H1 (cell line): ENCODE results near the gene PFN3. TPM values are rescaled to one million over a fixed set of nuclear protein-coding genes. Genes with fewer than 3 reads are reported as not detected.

ENCODE experiments used
- CTCF ChIA-PET: fragments of 300-600 bp; sonication (Branson Sonifier 250); formaldehyde crosslinking; loops from one replicate; lab custom pipeline; 2021; ENCODE audit not compliant: partially characterized antibody; lab: Charles Lee
- POLR2A ChIA-PET: fragments of 300-600 bp; sonication (Branson Sonifier 250); formaldehyde crosslinking; loops from one replicate; lab custom pipeline; 2021; ENCODE audit warnings: inconsistent platforms; ENCODE audit not compliant: partially characterized antibody; lab: Charles Lee
- DNase-seq, 2 experiments: peaks; one replicate each; pipeline versions ENCODE4 v3.0.0 to v3.0.0-alpha.2; 2010 to 2022; ENCODE audit warnings: low spot score in 2 of 2, low read depth in 1 of 2, mixed read lengths in 1 of 2
- FAIRE-seq: peaks from 2 replicates; lab custom pipeline; 2011; peaks lifted over from hg19 to GRCh38; lab: Jason Lieb, UNC
- H2AFZ ChIP-seq: 2 replicates; pipeline ENCODE4 v1.8.1; 2012; ENCODE audit warnings: low read length, inconsistent platforms
- H2AK5ac ChIP-seq: 2 replicates; pipeline ENCODE4 v1.6.1; 2013; ENCODE audit warnings: low read depth, low read length
- H2BK120ac ChIP-seq: replicated peaks from 2 replicates; pipeline ENCODE3; 2013; ENCODE audit warnings: low read depth, low read length, inconsistent platforms
- H2BK12ac ChIP-seq: 2 replicates; pipeline ENCODE4 v1.6.1; 2013; ENCODE audit warnings: low read depth, low read length
- H2BK15ac ChIP-seq: 2 replicates; pipeline ENCODE4 v1.6.1; 2013; ENCODE audit warnings: low read length
- H2BK20ac ChIP-seq: 2 replicates; pipeline ENCODE4 v1.6.1; 2013; ENCODE audit warnings: low read length
- H2BK5ac ChIP-seq: 2 replicates; pipeline ENCODE4 v1.6.1; 2013; ENCODE audit warnings: low read depth, low read length
- H3K14ac ChIP-seq: 2 replicates; pipeline ENCODE4 v1.6.1; 2013; ENCODE audit warnings: inconsistent platforms; ENCODE audit not compliant: insufficient read length
- H3K18ac ChIP-seq: 2 replicates; pipeline ENCODE4 v1.6.1; 2013; ENCODE audit warnings: low read length; ENCODE audit errors: extremely low read depth
- H3K23ac ChIP-seq: 2 replicates; pipeline ENCODE4 v1.6.1; 2013; ENCODE audit warnings: inconsistent platforms; ENCODE audit not compliant: insufficient read length
- H3K23me2 ChIP-seq: 2 replicates; pipeline ENCODE4 v1.6.1; 2013; ENCODE audit warnings: low read depth, low read length
- H3K27ac ChIP-seq: 2 replicates; pipeline ENCODE4 v1.6.1; 2011; ENCODE audit warnings: low read depth, low read length, inconsistent platforms
- H3K27me3 ChIP-seq, 4 experiments: replicated peaks in 1 of 4; 1 replicate in 1 of 4; 2 replicates in 3 of 4; pipeline versions ENCODE4 v1.6.1 to v1.8.1; 2011 to 2013; ENCODE audit warnings: low read length in 3 of 4, mild to moderate bottlenecking in 3 of 4, inconsistent platforms in 2 of 4, mixed read lengths in 2 of 4, moderate library complexity in 1 of 4; ENCODE audit not compliant: control insufficient read depth in 3 of 4, insufficient read depth in 3 of 4; ENCODE audit errors: extremely low read depth in 1 of 4
- H3K36me3 ChIP-seq, 4 experiments: 2 replicates each; pipeline versions ENCODE4 v1.6.1 to v1.8.1; 2011 to 2013; ENCODE audit warnings: mild to moderate bottlenecking in 4 of 4, low read length in 3 of 4, moderate library complexity in 2 of 4, control low read depth in 1 of 4, inconsistent platforms in 1 of 4; ENCODE audit not compliant: insufficient read depth in 4 of 4, control insufficient read depth in 2 of 4
- H3K4ac ChIP-seq: replicated peaks from 2 replicates; pipeline ENCODE3; 2013; ENCODE audit warnings: low read length, low read depth, mixed read lengths, inconsistent platforms; ENCODE audit not compliant: insufficient read length
- H3K4me1 ChIP-seq, 4 experiments: replicated peaks in 1 of 4; 1 replicate in 1 of 4; 2 replicates in 3 of 4; pipeline versions ENCODE4 v1.6.1 to v1.8.1; 2011 to 2013; ENCODE audit warnings: low read length in 3 of 4, inconsistent platforms in 2 of 4, mixed read lengths in 1 of 4; ENCODE audit not compliant: insufficient read depth in 4 of 4, control insufficient read depth in 3 of 4
- H3K4me2 ChIP-seq, 2 experiments: 2 replicates each; pipeline versions ENCODE4 v1.6.1 to v1.8.1; 2011 to 2013; ENCODE audit warnings: low read depth in 2 of 2, low read length in 2 of 2, control low read depth in 1 of 2, inconsistent platforms in 1 of 2, mild to moderate bottlenecking in 1 of 2; ENCODE audit not compliant: insufficient read depth in 1 of 2
- H3K4me3 ChIP-seq, 4 experiments: fragments of 200-600, 300-600 bp in 1 of 4; sonication (generic), shearing (Covaris generic), sonication (Bioruptor Twin) in 1 of 4; 2 replicates each; pipeline versions ENCODE4 v1.5.1 to v1.8.1; 2011 to 2016; ENCODE audit warnings: low read length in 4 of 4, low read depth in 3 of 4, control low read depth in 2 of 4, inconsistent platforms in 2 of 4, mild to moderate bottlenecking in 2 of 4, mixed read lengths in 1 of 4, moderate library complexity in 1 of 4; ENCODE audit not compliant: insufficient read depth in 2 of 4; ENCODE audit errors: extremely low read depth in 1 of 4
- H3K56ac ChIP-seq: replicated peaks from 2 replicates; pipeline ENCODE3; 2013; ENCODE audit warnings: low read depth, mild to moderate bottlenecking, mixed read lengths, low read length, inconsistent platforms; ENCODE audit not compliant: insufficient read length
- H3K79me1 ChIP-seq: 2 replicates; pipeline ENCODE4 v1.6.1; 2013; ENCODE audit warnings: low read depth, low read length, control low read depth
- H3K79me2 ChIP-seq, 2 experiments: 2 replicates each; pipeline versions ENCODE4 v1.6.1 to v1.8.1; 2012 to 2013; ENCODE audit warnings: low read length in 2 of 2, mild to moderate bottlenecking in 2 of 2, inconsistent platforms in 1 of 2; ENCODE audit not compliant: insufficient read depth in 2 of 2, control insufficient read depth in 1 of 2
- H3K9ac ChIP-seq, 4 experiments: replicated peaks in 1 of 4; 1 replicate in 1 of 4; 2 replicates in 3 of 4; pipeline versions ENCODE4 v1.6.1 to v1.8.1; 2011 to 2013; ENCODE audit warnings: low read depth in 3 of 4, low read length in 3 of 4, control low read depth in 2 of 4, mild to moderate bottlenecking in 2 of 4, moderate library complexity in 2 of 4, inconsistent platforms in 1 of 4; ENCODE audit errors: extremely low read depth in 1 of 4
- H3K9me3 ChIP-seq, 2 experiments: 2 replicates each; pipeline versions ENCODE4 v1.6.1 to v1.8.1; 2012 to 2013; ENCODE audit warnings: mild to moderate bottlenecking in 2 of 2, moderate library complexity in 2 of 2, control low read depth in 1 of 2, inconsistent platforms in 1 of 2, low read depth in 1 of 2, low read length in 1 of 2, mixed read lengths in 1 of 2; ENCODE audit not compliant: insufficient read depth in 2 of 2
- H4K20me1 ChIP-seq, 2 experiments: replicated peaks in 1 of 2; 2 replicates each; pipeline versions ENCODE3 to v1.8.1; 2011 to 2013; ENCODE audit warnings: inconsistent platforms in 2 of 2, low read length in 2 of 2, mild to moderate bottlenecking in 1 of 2; ENCODE audit not compliant: insufficient read depth in 2 of 2, control insufficient read depth in 1 of 2
- H4K5ac ChIP-seq: 2 replicates; pipeline ENCODE4 v1.6.1; 2013; ENCODE audit warnings: low read length, low read depth, mixed read lengths, inconsistent platforms; ENCODE audit not compliant: insufficient read length
- H4K8ac ChIP-seq: 2 replicates; pipeline ENCODE4 v1.8.0; 2013; ENCODE audit warnings: mild to moderate bottlenecking, moderate library complexity, low read length, inconsistent platforms; ENCODE audit not compliant: insufficient read depth; ENCODE audit errors: extremely low read depth
- H4K91ac ChIP-seq: replicated peaks from 2 replicates; pipeline ENCODE3; 2013; ENCODE audit warnings: low read length, mixed read lengths, inconsistent platforms; ENCODE audit not compliant: insufficient read length
- EP300 ChIP-seq, 2 experiments: IDR thresholded peaks; 1 replicate in 1 of 2; 2 replicates in 1 of 2; pipeline ENCODE4 v1.6.1; 2011 to 2012; ENCODE audit warnings: low read depth in 2 of 2, low read length in 2 of 2, mild to moderate bottlenecking in 2 of 2, borderline replicate concordance in 1 of 2, inconsistent platforms in 1 of 2, moderate library complexity in 1 of 2
- JUND ChIP-seq: IDR thresholded peaks from 2 replicates; pipeline ENCODE4 v1.6.1; 2011; ENCODE audit warnings: mild to moderate bottlenecking, improper control_type of control experiment, low read length
- KDM4A ChIP-seq: IDR thresholded peaks from one replicate; pipeline ENCODE4 v1.7.1; 2012; ENCODE audit warnings: low read depth, mild to moderate bottlenecking, moderate library complexity, low read length, inconsistent platforms; ENCODE audit not compliant: severe bottlenecking
- KDM5A ChIP-seq: fragments of 200-600 bp; IDR thresholded peaks from 2 replicates; pipeline ENCODE4 v1.7.1; 2012; ENCODE audit warnings: mild to moderate bottlenecking, low read length, inconsistent platforms, mixed read lengths
- POLR2A ChIP-seq, 2 experiments: IDR thresholded peaks; 1 replicate in 1 of 2; 2 replicates in 1 of 2; pipeline ENCODE4 v1.6.1; 2011; ENCODE audit warnings: low read depth in 2 of 2, low read length in 2 of 2, mild to moderate bottlenecking in 2 of 2; ENCODE audit errors: control extremely low read depth in 1 of 2
- POLR2AphosphoS5 ChIP-seq: IDR thresholded peaks from 2 replicates; pipeline ENCODE4 v1.6.1; 2011; ENCODE audit warnings: low read depth, low read length
- RXRA ChIP-seq: IDR thresholded peaks from 2 replicates; pipeline ENCODE4 v1.6.1; 2011; ENCODE audit warnings: low read depth, mild to moderate bottlenecking, low read length, moderate library complexity; ENCODE audit not compliant: insufficient read depth
- SRF ChIP-seq: IDR thresholded peaks from 2 replicates; pipeline ENCODE4 v1.6.1; 2011; ENCODE audit warnings: mild to moderate bottlenecking, low read depth, low read length, moderate library complexity
- ZNF274 ChIP-seq: IDR thresholded peaks from 2 replicates; pipeline ENCODE4 v1.7.0; 2012; ENCODE audit warnings: low read length, borderline replicate concordance; ENCODE audit errors: extremely low read depth
- WGBS, 2 experiments: shearing (Covaris generic) in 1 of 2; methylation state at CpG; one replicate each; pipeline versions ENCODE4 v1.1.6 to v1.1.7; 2013 to 2015; ENCODE audit warnings: low lambda C conversion rate in 2 of 2, mixed read lengths in 2 of 2, inconsistent platforms in 1 of 2, low coverage in 1 of 2, missing lambda C conversion rate in 1 of 2; ENCODE audit not compliant: insufficient replicate concordance in 2 of 2, insufficient coverage in 1 of 2, insufficient read length in 1 of 2; ENCODE audit errors: extremely low coverage in 1 of 2, missing lambda C conversion rate in 1 of 2; 5-methylcytosine and 5-hydroxymethylcytosine counted together
- polyA plus RNA-seq, 7 experiments: library from polyadenylated mRNA; depleted of rRNA in 3 of 7; stranded (reverse) in 5 of 7; unstranded in 2 of 7; fragments of >200 nt in 5 of 7; fragments of 200-250 nt in 2 of 7; gene quantifications; 1 replicate in 5 of 7; 2 replicates in 1 of 7; 4 replicates in 1 of 7; pipeline versions ENCODE4 v1.2.1 to v1.2.3, GENCODE V29; 2011 to 2013; ENCODE audit warnings: missing spikeins in 2 of 7, mixed read lengths in 2 of 7
- total RNA-seq: library from RNA; stranded (reverse); fragmentation: NEBNext Ultra II Directional; extraction: Animal tissue kit (Norgen Biotek cat#: 25700); gene quantifications from 2 replicates; pipeline ENCODE4 v1.2.1, GENCODE V29; 2021
- TF ChIP-seq, protein P1 (sequence below): IDR thresholded peaks from 2 replicates; pipeline ENCODE4 v1.6.1; 2012; ENCODE audit warnings: inconsistent platforms

Gene PFN3
- total and polyA plus RNA-seq, 2 of the 8 experiments (the other 6 are each of a cell fraction or from before 2014, with no cell fraction given): not detected

DNA sequence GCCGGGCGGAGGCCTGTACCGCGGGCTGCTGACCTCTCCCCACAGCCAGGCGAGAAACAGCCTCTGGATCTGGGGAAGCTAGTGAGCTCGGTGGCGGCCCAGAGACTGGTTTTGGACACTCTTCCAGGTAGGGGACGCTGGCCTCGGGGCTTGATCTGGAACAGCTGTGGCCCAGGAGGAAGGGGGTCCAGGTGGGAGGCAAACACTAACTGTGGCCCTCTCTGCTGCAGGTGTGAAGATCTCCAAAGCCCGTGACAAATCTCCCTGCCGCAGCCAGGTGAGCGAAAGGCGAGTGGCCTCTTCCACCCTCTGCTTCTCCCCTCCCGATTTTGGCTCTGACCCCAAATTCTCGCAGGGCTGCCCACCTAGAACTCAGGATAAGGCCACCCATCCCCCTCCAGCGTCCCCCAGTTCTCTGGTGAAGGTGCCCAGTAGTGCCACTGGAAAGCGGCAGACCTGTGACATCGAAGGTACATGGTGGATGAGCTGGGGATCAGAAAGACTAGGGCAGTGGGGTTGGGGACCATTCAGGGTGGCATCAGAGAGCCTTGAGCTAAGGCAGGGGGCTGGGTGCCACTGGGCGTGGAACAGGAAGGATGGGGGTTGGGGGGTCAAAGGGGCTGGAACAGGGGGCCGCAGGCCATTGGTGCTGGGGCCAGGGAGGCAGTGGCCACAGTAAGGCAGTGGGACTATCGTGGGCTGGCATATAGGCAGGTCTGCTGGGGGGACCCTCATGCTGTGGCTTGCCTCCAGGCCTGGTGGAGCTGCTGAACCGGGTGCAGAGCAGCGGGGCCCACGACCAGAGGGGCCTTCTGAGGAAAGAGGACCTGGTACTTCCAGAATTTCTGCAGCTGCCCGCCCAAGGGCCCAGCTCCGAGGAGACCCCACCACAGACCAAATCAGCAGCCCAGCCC is 29.1 kb downstream of the PFN3 start:
- Histone ChIP-seq H4K5ac (peak overlapping the region; percentile 84), H3K9me3 (no peaks in the 10 kb centered on the region), H3K27me3 (peaks cover 1 to 14% (median 12%) of the 10 kb centered on the region in 4 experiments; a peak in 4 of 7 replicates), H2BK5ac (0 out of 2 replicates have a peak overlapping the region, but pooled peaks have one; percentile 18), H3K36me3 (no peaks in the 10 kb centered on the region), H3K79me1 (peaks cover 7% of the 10 kb centered on the region; the same call in 1 of the 2 replicates), H3K79me2 (no peaks in the 10 kb centered on the region), H3K23me2 (peaks cover 17% of the 10 kb centered on the region; the same call in 1 of the 2 replicates), H3K4me3 (peak overlapping the region; percentile 23 to 63 (median 58); a peak in 7 of 8 replicates), H3K18ac (peak overlapping the region; percentile 85), H3K56ac (no peak overlapping the region), H2BK15ac (peak overlapping the region; percentile 18; the same call in 1 of the 2 replicates), H2BK20ac (no peak overlapping the region), H4K8ac (peak overlapping the region; percentile 11; the same call in 1 of the 2 replicates), H3K27ac (no peak overlapping the region), H4K91ac (peak overlapping the region; percentile 61), H4K20me1 (peaks cover 0 to 8% of the 10 kb centered on the region in 2 experiments), H3K4ac (peak overlapping the region; percentile 57), H2AK5ac (no peak overlapping the region), H3K14ac (no peak overlapping the region), H3K23ac (no peak overlapping the region), H3K4me2 (peak overlapping the region; percentile 53 to 79), H2BK120ac (no peak overlapping the region), H3K9ac (peak overlapping the region in 3 of 4 experiments; percentile 29 to 65 (median 39); a peak in 2 of 7 replicates), H2AFZ (no peak overlapping the region; the same call in 1 of the 2 replicates), H2BK12ac (no peak overlapping the region; the same call in 1 of the 2 replicates), H3K4me1 (peaks cover 6 to 29% (median 24%) of the 10 kb centered on the region in 4 experiments)
- 61% methylated on average over 20 of the region's 26 CpGs; no CpG with 5 or more reads in 1 of the 2 experiments for WGBS, 2 experiments
- no peak for FAIRE-seq
- CTCF ChIA-PET: interaction anchor here (0.8 to 16.9 kb wide), 18 partner anchors 7 to 131 kb away, joined by 3 to 363 read pairs (median 14); partner anchors contain the start of genes GRK6, LMAN2, MXD3 and PFN3
- POLR2A ChIA-PET: interaction anchor here (0.7 to 4.4 kb wide), 12 partner anchors 11 to 125 kb away, joined by 3 to 18 read pairs (median 6); partner anchors contain the start of genes GRK6, LMAN2, PDLIM7 and PRR7
- DNase-seq: no peak
- TF ChIP-seq KDM4A: peak; percentile 36
- no peak for TF ChIP-seq POLR2AphosphoS5
- TF ChIP-seq EP300 (IDR thresholded peaks at IDR 0.05; ENCODE audit: borderline replicate concordance in 1 of 2, low read depth in 2 of 2, low read length in 2 of 2): no peak
- TF ChIP-seq JUND: no peak
- TF ChIP-seq, protein P1, sequence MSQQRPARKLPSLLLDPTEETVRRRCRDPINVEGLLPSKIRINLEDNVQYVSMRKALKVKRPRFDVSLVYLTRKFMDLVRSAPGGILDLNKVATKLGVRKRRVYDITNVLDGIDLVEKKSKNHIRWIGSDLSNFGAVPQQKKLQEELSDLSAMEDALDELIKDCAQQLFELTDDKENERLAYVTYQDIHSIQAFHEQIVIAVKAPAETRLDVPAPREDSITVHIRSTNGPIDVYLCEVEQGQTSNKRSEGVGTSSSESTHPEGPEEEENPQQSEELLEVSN: no peak
- TF ChIP-seq ZNF274: no peak
- TF ChIP-seq RXRA: no peak
- TF ChIP-seq KDM5A: no peak
- TF ChIP-seq POLR2A (IDR thresholded peaks at IDR 0.05; ENCODE audit: control extremely low read depth in 1 of 2, low read depth in 2 of 2, low read length in 2 of 2): no peak
- no peak for TF ChIP-seq SRF
